KMS-11 (cell line): Measurements from ENCODE around the gene ALDH16A1.

Experiments
- H2AFZ ChIP-seq: fragments of 200-600 bp; sonication (generic); 2 replicates; pipeline ENCODE4 v1.6.1; 2016; ENCODE audit warnings: antibody characterized with exemption, mixed run types, low read depth
- H3K27ac ChIP-seq: fragments of 200-600 bp; sonication (generic); 2 replicates; pipeline ENCODE4 v1.6.1; 2016; ENCODE audit warnings: mild to moderate bottlenecking, mixed run types
- H3K27me3 ChIP-seq: fragments of 200-600 bp; sonication (generic); 2 replicates; pipeline ENCODE4 v1.6.1; 2017; ENCODE audit warnings: mild to moderate bottlenecking, low read depth, mixed run types, moderate library complexity; ENCODE audit not compliant: insufficient read depth
- H3K36me3 ChIP-seq: fragments of 200-600 bp; sonication (generic); 2 replicates; pipeline ENCODE4 v1.6.1; 2017; ENCODE audit warnings: mild to moderate bottlenecking, mixed run types; ENCODE audit not compliant: insufficient read depth
- H3K4me1 ChIP-seq: fragments of 200-600 bp; sonication (generic); 2 replicates; pipeline ENCODE4 v1.6.1; 2016; ENCODE audit warnings: mild to moderate bottlenecking, low read depth, mixed run types; ENCODE audit not compliant: poor library complexity, severe bottlenecking
- H3K4me2 ChIP-seq: fragments of 200-600 bp; sonication (generic); 2 replicates; pipeline ENCODE4 v1.7.0; 2016; ENCODE audit warnings: mild to moderate bottlenecking, mixed run types
- H3K4me3 ChIP-seq: fragments of 200-600 bp; sonication (generic); IDR thresholded peaks from 2 replicates; pipeline ENCODE4 v1.6.1; 2017; ENCODE audit warnings: low read depth, low read length, mixed read lengths; ENCODE audit not compliant: insufficient read depth
- H3K79me2 ChIP-seq: fragments of 200-600 bp; sonication (generic); 2 replicates; pipeline ENCODE4 v1.6.1; 2016; ENCODE audit warnings: low read depth, mixed run types; ENCODE audit not compliant: insufficient read depth
- H3K9ac ChIP-seq: fragments of 200-600 bp; sonication (generic); 2 replicates; pipeline ENCODE4 v1.6.1; 2016; ENCODE audit warnings: mild to moderate bottlenecking, mixed run types
- H4K20me1 ChIP-seq: fragments of 200-600 bp; sonication (generic); 2 replicates; pipeline ENCODE4 v1.6.1; 2016; ENCODE audit warnings: mild to moderate bottlenecking, mixed run types; ENCODE audit not compliant: insufficient read depth
- TF ChIP-seq, protein P1 (sequence below): fragments of 200-600 bp; sonication (generic); conservative IDR thresholded peaks from 2 replicates; pipeline ENCODE4 v1.6.1; 2017; ENCODE audit warnings: low read depth, mild to moderate bottlenecking, antibody characterized with exemption, low read length, moderate library complexity, mixed read lengths

The ALDH16A1 gene

DNA sequence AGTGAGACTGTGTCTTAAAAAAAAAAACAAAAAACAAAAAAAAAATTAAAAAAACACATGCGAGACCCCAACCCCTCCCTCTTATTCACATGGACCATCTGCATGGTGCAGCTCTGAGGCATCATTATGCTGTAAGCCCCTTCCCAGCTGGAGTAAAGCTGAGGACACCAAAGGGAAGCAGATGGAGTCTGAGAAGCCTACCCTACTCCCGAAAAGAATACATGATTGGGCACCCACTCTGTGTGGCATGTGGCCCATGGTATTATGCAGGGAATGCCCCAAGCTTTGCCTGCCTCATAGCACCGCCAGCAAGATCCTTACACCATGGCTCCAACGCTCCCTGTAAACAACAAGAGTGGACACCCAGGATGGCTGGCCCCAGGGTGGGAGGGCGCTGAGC is 34.5 kb upstream of the ALDH16A1 start:
- Histone ChIP-seq H3K27me3 (peaks cover 91% of the 10 kb centered on the region), H3K36me3 (no peaks in the 10 kb centered on the region), H2AFZ (no peak overlapping the region), H3K4me2 (no peak overlapping the region), H3K27ac (no peak overlapping the region), H3K79me2 (no peaks in the 10 kb centered on the region), H3K4me1 (peaks cover 2% of the 10 kb centered on the region), H3K4me3 (no peak overlapping the region), H3K9ac (no peak overlapping the region), H4K20me1 (no peaks in the 10 kb centered on the region)
- TF ChIP-seq, protein P1, sequence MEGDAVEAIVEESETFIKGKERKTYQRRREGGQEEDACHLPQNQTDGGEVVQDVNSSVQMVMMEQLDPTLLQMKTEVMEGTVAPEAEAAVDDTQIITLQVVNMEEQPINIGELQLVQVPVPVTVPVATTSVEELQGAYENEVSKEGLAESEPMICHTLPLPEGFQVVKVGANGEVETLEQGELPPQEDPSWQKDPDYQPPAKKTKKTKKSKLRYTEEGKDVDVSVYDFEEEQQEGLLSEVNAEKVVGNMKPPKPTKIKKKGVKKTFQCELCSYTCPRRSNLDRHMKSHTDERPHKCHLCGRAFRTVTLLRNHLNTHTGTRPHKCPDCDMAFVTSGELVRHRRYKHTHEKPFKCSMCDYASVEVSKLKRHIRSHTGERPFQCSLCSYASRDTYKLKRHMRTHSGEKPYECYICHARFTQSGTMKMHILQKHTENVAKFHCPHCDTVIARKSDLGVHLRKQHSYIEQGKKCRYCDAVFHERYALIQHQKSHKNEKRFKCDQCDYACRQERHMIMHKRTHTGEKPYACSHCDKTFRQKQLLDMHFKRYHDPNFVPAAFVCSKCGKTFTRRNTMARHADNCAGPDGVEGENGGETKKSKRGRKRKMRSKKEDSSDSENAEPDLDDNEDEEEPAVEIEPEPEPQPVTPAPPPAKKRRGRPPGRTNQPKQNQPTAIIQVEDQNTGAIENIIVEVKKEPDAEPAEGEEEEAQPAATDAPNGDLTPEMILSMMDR = no peak

DNA sequence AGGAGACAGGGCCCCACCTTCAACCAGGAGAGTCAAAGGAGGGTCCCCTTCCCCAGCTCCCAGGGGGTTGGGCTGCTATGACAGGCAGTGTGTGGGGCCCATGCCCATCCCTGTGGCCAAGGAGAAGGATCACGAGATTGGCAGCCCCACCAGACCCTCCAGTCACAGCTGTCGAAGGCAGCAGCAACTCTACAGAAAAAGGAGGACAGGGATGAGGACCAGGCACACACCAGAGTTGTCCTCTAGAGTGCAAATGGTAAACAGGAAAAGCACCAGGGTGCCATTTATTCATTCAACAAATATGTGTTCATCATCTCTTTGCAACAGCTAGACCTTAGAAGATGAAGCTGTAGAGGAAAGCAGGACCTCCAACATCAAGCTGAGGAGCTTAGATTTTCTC is 33.9 kb upstream of the ALDH16A1 start:
- H3K9ac ChIP-seq = no peak overlapping the region
- H3K27ac ChIP-seq = no peak overlapping the region
- H2AFZ ChIP-seq = no peak overlapping the region
- no peaks in the 10 kb centered on the region for H3K36me3 ChIP-seq
- no peak overlapping the region for H3K4me2 ChIP-seq
- H3K79me2 ChIP-seq = no peaks in the 10 kb centered on the region
- no peak overlapping the region for H3K4me3 ChIP-seq
- no peaks in the 10 kb centered on the region for H4K20me1 ChIP-seq
- peaks cover 4% of the 10 kb centered on the region for H3K4me1 ChIP-seq
- TF ChIP-seq, protein P1 = no peak
- peaks cover 94% of the 10 kb centered on the region for H3K27me3 ChIP-seq

DNA sequence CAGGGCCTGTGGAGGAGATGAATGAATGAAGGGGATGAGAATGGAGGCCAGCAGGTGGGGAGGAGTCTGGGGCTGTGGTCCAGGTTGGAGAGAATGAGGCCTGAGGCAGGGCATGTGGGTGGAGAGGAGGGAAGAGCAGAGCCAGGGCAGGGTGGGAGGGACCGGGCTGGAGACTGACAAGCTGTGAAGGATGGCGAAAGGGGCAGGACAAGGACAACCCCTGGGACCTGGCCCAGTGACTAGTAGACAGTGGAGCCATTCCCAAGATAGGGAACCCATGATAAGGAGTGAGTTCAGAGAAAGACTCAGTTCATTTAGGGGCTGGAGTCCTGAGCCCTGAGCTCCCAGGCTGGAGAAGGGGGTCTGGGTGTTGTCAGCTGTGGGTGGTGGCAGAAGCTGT is 32.8 kb upstream of the ALDH16A1 start:
- no peak overlapping the region for H3K4me3 ChIP-seq
- peaks cover 4% of the 10 kb centered on the region for H3K4me1 ChIP-seq
- H3K4me2 ChIP-seq = no peak overlapping the region
- no peaks in the 10 kb centered on the region for H3K36me3 ChIP-seq
- peaks cover 99% of the 10 kb centered on the region for H3K27me3 ChIP-seq
- TF ChIP-seq, protein P1 = no peak
- no peak overlapping the region for H3K9ac ChIP-seq
- H2AFZ ChIP-seq = no peak overlapping the region
- no peaks in the 10 kb centered on the region for H3K79me2 ChIP-seq
- no peak overlapping the region for H3K27ac ChIP-seq
- no peaks in the 10 kb centered on the region for H4K20me1 ChIP-seq

DNA sequence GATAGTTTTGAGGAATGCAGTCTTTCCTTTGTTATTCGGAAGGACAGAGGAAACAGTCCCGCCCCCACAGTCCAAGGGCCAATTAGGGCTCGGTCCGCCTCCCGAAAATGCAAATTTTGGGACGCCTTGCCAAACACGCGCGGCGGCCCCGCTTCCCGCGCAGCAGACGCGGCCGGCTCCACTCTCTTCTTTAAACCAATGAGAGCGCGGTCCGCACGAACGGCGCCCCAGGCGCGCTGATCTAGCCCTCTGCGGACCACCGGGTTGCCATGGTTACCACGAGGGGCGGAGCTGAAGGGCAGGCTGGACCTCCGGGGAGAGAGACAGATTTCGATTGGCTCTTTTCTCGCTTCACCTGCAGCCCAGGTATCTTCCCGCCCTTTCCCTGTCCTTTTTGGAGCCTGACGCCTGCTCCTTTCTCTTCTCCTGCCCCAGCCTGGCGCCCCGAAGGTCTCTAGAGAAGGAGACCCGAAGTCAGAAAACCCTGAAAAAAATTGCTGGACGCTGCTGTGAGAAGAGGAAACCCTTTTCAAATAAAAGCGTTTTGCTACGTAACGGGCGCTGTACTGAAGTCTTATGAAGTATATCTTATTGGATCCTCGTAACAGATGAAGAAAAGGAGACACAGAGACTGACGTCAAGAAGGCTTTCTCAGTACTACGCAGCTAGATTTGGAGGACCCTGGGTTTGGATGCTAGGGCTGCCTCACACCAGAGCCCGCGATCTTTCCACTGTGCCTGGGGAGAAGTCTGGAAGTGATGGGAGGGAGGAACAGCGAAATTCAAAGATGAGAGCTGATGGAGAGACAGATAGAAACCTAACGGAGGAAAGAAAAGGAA is 31.8 kb upstream of the ALDH16A1 start:
- H3K4me2 ChIP-seq = no peak overlapping the region

More for the DNA sequence above, 31.8 kb upstream of the ALDH16A1 start:
- no peak overlapping the region for H2AFZ ChIP-seq
- H3K27me3 ChIP-seq = peaks cover 99% of the 10 kb centered on the region
- H3K4me3 ChIP-seq = no peak overlapping the region
- peaks cover 4% of the 10 kb centered on the region for H3K4me1 ChIP-seq
- TF ChIP-seq, protein P1 = no peak
- H3K9ac ChIP-seq = no peak overlapping the region
- no peak overlapping the region for H3K27ac ChIP-seq
- H3K79me2 ChIP-seq = no peaks in the 10 kb centered on the region
- H4K20me1 ChIP-seq = no peaks in the 10 kb centered on the region
- no peaks in the 10 kb centered on the region for H3K36me3 ChIP-seq
